Right lobe of liver (tissue), 6 donors: ENCODE measurements around the gene BLTP2. TPM values are rescaled to one million over a fixed set of nuclear protein-coding genes. Genes with fewer than 3 reads are reported as not detected.
"Not testable (repeated sequence)": the region's sequence is repeated elsewhere in the genome, so short reads cannot be mapped to it uniquely, and the experiment has no call there.

ENCODE experiments used
- ATAC-seq, 4 donors: fragments of 200-7000 bp; cut with Tn5 transposase; one replicate each; pipeline ENCODE4 v1.9.1; 2020; ENCODE audit warnings: mild to moderate bottlenecking in 4 of 4, moderate library complexity in 4 of 4
- DNase-seq, 3 donors: peaks; one replicate each; pipeline ENCODE4 v3.0.0-alpha.2; 2020
- H3K27ac ChIP-seq, 3 donors: fragments of 200-600 bp; one replicate each; pipeline ENCODE4 v1.8.0; 2022
- H3K27me3 ChIP-seq, 2 donors: fragments of 200-600 bp; one replicate each; pipeline ENCODE4 v1.8.0; 2022
- H3K36me3 ChIP-seq, 4 donors: fragments of 200-600 bp; sonication (generic) in 1 of 4; one replicate each; pipeline versions ENCODE4 v1.5.1 to v1.8.0; 2017 to 2022; ENCODE audit warnings: control low read depth in 1 of 4
- H3K4me1 ChIP-seq, 4 donors: fragments of 200-600 bp; sonication (generic) in 1 of 4; one replicate each; pipeline versions ENCODE4 v1.5.1 to v1.8.0; 2017 to 2022; ENCODE audit warnings: control low read depth in 1 of 4
- H3K4me3 ChIP-seq, 3 donors: fragments of 200-600 bp; one replicate each; pipeline ENCODE4 v1.8.0; 2022
- H3K9me3 ChIP-seq, 4 donors: fragments of 200-600 bp; sonication (generic) in 1 of 4; one replicate each; pipeline versions ENCODE4 v1.5.1 to v1.8.0; 2017 to 2022; ENCODE audit warnings: control low read depth in 1 of 4
- POLR2A ChIP-seq: fragments of 450-650 bp; IDR thresholded peaks from one replicate; pipeline ENCODE4 v1.6.1; 2017; ENCODE audit warnings: antibody characterized with exemption, mild to moderate bottlenecking
- WGBS: methylation state at CpG from one replicate; pipeline ENCODE4 v1.1.6; 2018; ENCODE audit warnings: low coverage, low lambda C conversion rate; ENCODE audit not compliant: insufficient coverage; ENCODE audit errors: missing lambda C conversion rate; 5-methylcytosine and 5-hydroxymethylcytosine counted together
- intact Hi-C, 2 donors: fragments of 100-400 bp; cut with DNase I; formaldehyde crosslinking; loops; one replicate each; pipeline versions ENCODE4 v1.11.2 to v1.14.1; 2022
- total RNA-seq, 6 experiments: library from RNA; depleted of rRNA in 2 of 6; stranded (reverse); fragments of >200 nt in 2 of 6; fragmentation: NEBNext Ultra II Directional in 3 of 6; extraction: Animal tissue kit (Norgen Biotek cat#: 25700) in 3 of 6; gene quantifications; one replicate each; pipeline versions ENCODE4 v1.1.0 to v1.2.4, GENCODE V29; 2016 to 2023
- TF ChIP-seq, protein P1 (sequence below), 4 donors: fragments of 200-600 bp in 3 of 4; fragments of 450-650 bp in 1 of 4; IDR thresholded peaks; one replicate each; pipeline versions ENCODE4 v1.5.1 to v1.8.0; 2016 to 2022; ENCODE audit warnings: antibody characterized with exemption in 4 of 4, mild to moderate bottlenecking in 2 of 4
- donor health status: DM: no; HTN: yes; CAD: no.
- donor health status: DM: no; HTN: no; CAD: no.
- donor health status: DM: no; HTN: no; CAD: no.
- donor health status: DM: no; HTN: yes; CAD: no.
- donor health status: DM: no; HTN: yes; CAD: no.

The BLTP2 gene
- total RNA-seq, 6 experiments from 2014 or later = 33.2 to 90.3 (median 47.1) TPM

GRCh38 chr17:28610376-28610775, 34.6 kb downstream of the BLTP2 start:
- Histone ChIP-seq H3K36me3 (peaks cover 0 to 11% (median 3%) of the 10 kb centered on the region in 4 donors), H3K27me3 (no peaks in the 10 kb centered on the region), H3K27ac (no peak overlapping the region), H3K9me3 (no peaks in the 10 kb centered on the region), H3K4me3 (no peak overlapping the region), H3K4me1 (peaks cover 0 to 5% (median 0%) of the 10 kb centered on the region in 4 donors)
- ATAC-seq = peak in 1 of 4 donors; percentile 16
- intact Hi-C loops = loop anchor here in 1 of 2 donors (5.0 kb wide), 2 partner anchors 63 to 113 kb away; no protein-coding TSS in a partner anchor
- no peak for DNase-seq
- WGBS = 50% methylated on average over 6 of the region's 8 CpGs
- TF ChIP-seq, protein P1, sequence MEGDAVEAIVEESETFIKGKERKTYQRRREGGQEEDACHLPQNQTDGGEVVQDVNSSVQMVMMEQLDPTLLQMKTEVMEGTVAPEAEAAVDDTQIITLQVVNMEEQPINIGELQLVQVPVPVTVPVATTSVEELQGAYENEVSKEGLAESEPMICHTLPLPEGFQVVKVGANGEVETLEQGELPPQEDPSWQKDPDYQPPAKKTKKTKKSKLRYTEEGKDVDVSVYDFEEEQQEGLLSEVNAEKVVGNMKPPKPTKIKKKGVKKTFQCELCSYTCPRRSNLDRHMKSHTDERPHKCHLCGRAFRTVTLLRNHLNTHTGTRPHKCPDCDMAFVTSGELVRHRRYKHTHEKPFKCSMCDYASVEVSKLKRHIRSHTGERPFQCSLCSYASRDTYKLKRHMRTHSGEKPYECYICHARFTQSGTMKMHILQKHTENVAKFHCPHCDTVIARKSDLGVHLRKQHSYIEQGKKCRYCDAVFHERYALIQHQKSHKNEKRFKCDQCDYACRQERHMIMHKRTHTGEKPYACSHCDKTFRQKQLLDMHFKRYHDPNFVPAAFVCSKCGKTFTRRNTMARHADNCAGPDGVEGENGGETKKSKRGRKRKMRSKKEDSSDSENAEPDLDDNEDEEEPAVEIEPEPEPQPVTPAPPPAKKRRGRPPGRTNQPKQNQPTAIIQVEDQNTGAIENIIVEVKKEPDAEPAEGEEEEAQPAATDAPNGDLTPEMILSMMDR (IDR thresholded peaks at IDR 0.05) = no peak
- no peak for TF ChIP-seq POLR2A

DNA sequence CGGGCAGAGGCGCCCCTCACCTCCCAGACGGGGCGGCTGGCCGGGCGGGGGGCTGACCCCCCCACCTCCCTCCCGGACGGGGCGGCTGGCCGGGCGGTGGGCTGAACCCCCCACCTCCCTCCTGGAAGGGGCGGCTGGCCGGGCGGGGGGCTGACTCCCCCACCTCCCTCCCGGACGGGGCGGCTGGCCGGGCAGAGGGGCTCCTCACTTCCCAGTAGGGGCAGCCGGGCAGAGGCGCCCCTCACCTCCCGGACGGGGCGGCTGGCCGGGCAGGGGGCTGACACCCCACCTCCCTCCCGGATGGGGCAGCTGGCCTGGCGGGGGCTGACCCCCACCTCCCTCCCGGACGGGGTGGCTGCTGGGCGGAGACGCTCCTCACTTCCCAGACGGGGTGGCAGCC, 40.9 kb downstream of the BLTP2 start:
- H3K27me3 ChIP-seq, H3K4me3 ChIP-seq: not testable (repeated sequence)

GRCh38 chr17:28599311-28600184, 45.4 kb downstream of the BLTP2 start:
- Histone ChIP-seq H3K9me3 (no peaks in the 10 kb centered on the region), H3K4me3 (peak overlapping the region; percentile 66 to 72 (median 67)), H3K27me3 (no peaks in the 10 kb centered on the region), H3K27ac (peak overlapping the region; percentile 84 to 99 (median 99)), H3K36me3 (no peaks in the 10 kb centered on the region), H3K4me1 (peaks cover 0 to 24% (median 3%) of the 10 kb centered on the region in 4 donors)
- DNase-seq (peak; percentile 77 to 80 (median 77)), ATAC-seq (peak; percentile 50 to 64 (median 54))
- TF ChIP-seq, protein P1 (IDR thresholded peaks at IDR 0.05) = no peak
- TF ChIP-seq POLR2A = peak; percentile 29
- whole genome bisulfite sequencing = 14% methylated on average over 24 of the region's 40 CpGs
- intact Hi-C loops = no loop called here

More for the DNA sequence above, 40.9 kb downstream of the BLTP2 start:
- no CpG with 5 or more reads among the region's 31 CpGs for WGBS
- H3K27ac ChIP-seq, ATAC-seq, H3K4me1 ChIP-seq, intact Hi-C loops, H3K36me3 ChIP-seq, H3K9me3 ChIP-seq, DNase-seq: not testable (repeated sequence)

DNA sequence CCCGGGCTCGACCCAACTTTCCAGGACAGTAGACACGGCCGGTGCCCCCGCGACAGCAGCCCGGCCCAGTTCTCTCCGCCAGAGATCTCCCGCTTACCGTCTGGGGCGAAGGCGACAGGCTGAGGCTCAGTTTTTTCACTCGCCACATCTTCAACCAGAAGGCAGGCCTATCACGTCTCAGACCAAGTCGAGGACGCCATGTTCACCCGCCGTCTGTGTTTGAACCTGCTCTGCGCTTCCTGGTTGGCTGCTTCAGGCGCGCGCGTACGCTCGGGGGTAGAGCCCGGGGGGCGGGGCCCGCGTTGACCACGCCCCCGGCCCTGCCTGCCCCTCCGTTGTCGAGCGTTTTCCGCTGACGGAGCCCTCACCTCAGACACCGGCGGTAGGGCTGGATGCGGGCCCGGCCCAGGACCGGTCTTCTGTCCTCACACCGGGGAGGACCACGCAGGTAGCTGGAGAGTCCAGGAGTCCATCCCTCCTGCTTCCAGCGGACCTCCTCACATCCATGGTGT, 46.1 kb downstream of the BLTP2 start, which contains the start of gene SPAG5:
Gene SPAG5, minus strand, starts transcription at position 227 of the 512 bp plus-strand sequence. Its CDS starts 79 bp downstream, at position 148.
- intact Hi-C loops = no loop called here
- DNase-seq (peak; percentile 96 to 97 (median 96)), ATAC-seq (peak; percentile 95 to 98 (median 96))
- peaks cover 0 to 24% (median 3%) of the 10 kb centered on the region in 4 donors for H3K4me1 ChIP-seq
- H3K4me3 ChIP-seq = peak within 1 kb of the TSS; percentile 66 to 72 (median 67)
- peak within 1 kb of the TSS; percentile 84 to 99 (median 99) for H3K27ac ChIP-seq
- no CpG with 5 or more reads among the region's 44 CpGs for WGBS
- H3K36me3 ChIP-seq = no peaks in the 10 kb centered on the region
- peak; percentile 94 for TF ChIP-seq POLR2A
- TF ChIP-seq, protein P1 (IDR thresholded peaks at IDR 0.05) = no peak
- no peaks in the 10 kb centered on the region for H3K9me3 ChIP-seq
- no peaks in the 10 kb centered on the region for H3K27me3 ChIP-seq
